ENCODE data around the gene MAGEE1. TPM values are rescaled to one million over a fixed set of nuclear protein-coding genes. Genes with fewer than 3 reads are reported as not detected.
A peak's percentile ranks its signal among the peaks of the same experiment; 100 is the strongest.

MAGEE1 gene
- total and polyA plus RNA-seq, 2 donors (not counting 1 experiment from before 2014, with no cell fraction given), result 3.2 to 7.0 TPM

GRCh38 chrX:76420237-76420636, 7.3 kb upstream of the MAGEE1 start:
- TF ChIP-seq EZH2 (IDR thresholded peaks at IDR 0.05; ENCODE audit: borderline replicate concordance, insufficient read depth, low read depth, low read length, poor library complexity, severe bottlenecking), result no peak
- TF ChIP-seq, protein P1, sequence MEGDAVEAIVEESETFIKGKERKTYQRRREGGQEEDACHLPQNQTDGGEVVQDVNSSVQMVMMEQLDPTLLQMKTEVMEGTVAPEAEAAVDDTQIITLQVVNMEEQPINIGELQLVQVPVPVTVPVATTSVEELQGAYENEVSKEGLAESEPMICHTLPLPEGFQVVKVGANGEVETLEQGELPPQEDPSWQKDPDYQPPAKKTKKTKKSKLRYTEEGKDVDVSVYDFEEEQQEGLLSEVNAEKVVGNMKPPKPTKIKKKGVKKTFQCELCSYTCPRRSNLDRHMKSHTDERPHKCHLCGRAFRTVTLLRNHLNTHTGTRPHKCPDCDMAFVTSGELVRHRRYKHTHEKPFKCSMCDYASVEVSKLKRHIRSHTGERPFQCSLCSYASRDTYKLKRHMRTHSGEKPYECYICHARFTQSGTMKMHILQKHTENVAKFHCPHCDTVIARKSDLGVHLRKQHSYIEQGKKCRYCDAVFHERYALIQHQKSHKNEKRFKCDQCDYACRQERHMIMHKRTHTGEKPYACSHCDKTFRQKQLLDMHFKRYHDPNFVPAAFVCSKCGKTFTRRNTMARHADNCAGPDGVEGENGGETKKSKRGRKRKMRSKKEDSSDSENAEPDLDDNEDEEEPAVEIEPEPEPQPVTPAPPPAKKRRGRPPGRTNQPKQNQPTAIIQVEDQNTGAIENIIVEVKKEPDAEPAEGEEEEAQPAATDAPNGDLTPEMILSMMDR (IDR thresholded peaks at IDR 0.05), result peak; percentile 27
- ATAC-seq (ENCODE audit: low read depth) (no peak), DNase-seq (peak; percentile 3)
- Mint-ChIP-seq H3K4me3 (no peak overlapping the region), H3K4me1 (peaks cover 10% of the 10 kb centered on the region), H3K27ac (no peak overlapping the region), H3K9me3 (ENCODE audit: insufficient read depth) (no peaks in the 10 kb centered on the region), H3K27me3 (peaks cover 7% of the 10 kb centered on the region)
- H3K4me2 ChIP-seq (replicated peaks; ENCODE audit: low read depth, low read length, poor library complexity, severe bottlenecking), result no peak overlapping the region
- no peaks in the 10 kb centered on the region for H3K36me3 ChIP-seq (replicated peaks in 1 of 2; ENCODE audit: control extremely low read depth in 1 of 2, control insufficient read depth in 1 of 2, extremely low read depth in 1 of 2, insufficient read depth in 2 of 2, low read length in 1 of 2)
- no peak overlapping the region for H3K9ac ChIP-seq (ENCODE audit: low read length)
- 100% methylated on average over 1 of the region's 1 CpG for WGBS (ENCODE audit: insufficient coverage)
- POLR2A ChIA-PET, result no interaction called here
- no peaks in the 10 kb centered on the region for H3K9me3 ChIP-seq (ENCODE audit: control extremely low read depth in 1 of 3, control insufficient read depth in 2 of 3, insufficient read depth in 1 of 3, low read length in 2 of 3)
- no peaks in the 10 kb centered on the region for H3K27me3 ChIP-seq (replicated peaks in 1 of 4; ENCODE audit: control extremely low read depth in 1 of 4, control insufficient read depth in 3 of 4, insufficient read depth in 4 of 4, low read length in 3 of 4)
- H3K4me3 ChIP-seq (ENCODE audit: control extremely low read depth in 1 of 5, extremely low read depth in 1 of 5, insufficient read depth in 1 of 5, low read depth in 2 of 5, low read length in 4 of 5), result no peak overlapping the region
- no peak overlapping the region for H2AFZ ChIP-seq (ENCODE audit: insufficient read depth, low read depth, low read length, poor library complexity, severe bottlenecking)
- CTCF ChIA-PET, result no interaction called here
- H3K79me2 ChIP-seq (ENCODE audit: control insufficient read depth, insufficient read depth, low read length), result no peaks in the 10 kb centered on the region
- no peaks in the 10 kb centered on the region for H3K4me1 ChIP-seq (ENCODE audit: control insufficient read depth in 2 of 2, insufficient read depth in 2 of 2, low read length in 2 of 2)
- no peaks in the 10 kb centered on the region for H4K20me1 ChIP-seq (ENCODE audit: control insufficient read depth, insufficient read depth, low read length, poor library complexity, severe bottlenecking)
- intact Hi-C loops (cut with micrococcal nuclease), result no loop called here
- H3K27ac ChIP-seq (ENCODE audit: low read length in 2 of 2), result no peak overlapping the region

GRCh38 chrX:76428243-76429130, 977 bp downstream of the MAGEE1 start:
- DNase-seq (peak; percentile 50), ATAC-seq (ENCODE audit: low read depth) (peak; percentile 61)
- no peaks in the 10 kb centered on the region for H3K9me3 Mint-ChIP-seq (ENCODE audit: insufficient read depth)
- Histone ChIP-seq H3K27ac (ENCODE audit: low read length in 2 of 2) (peak overlapping the region; percentile 49 to 60), H3K9me3 (ENCODE audit: control extremely low read depth in 1 of 3, control insufficient read depth in 2 of 3, insufficient read depth in 1 of 3, low read length in 2 of 3) (no peaks in the 10 kb centered on the region), H3K79me2 (ENCODE audit: control insufficient read depth, insufficient read depth, low read length) (peaks cover 7% of the 10 kb centered on the region), H3K4me2 (replicated peaks; ENCODE audit: low read depth, low read length, poor library complexity, severe bottlenecking) (peak overlapping the region; percentile 83), H3K27me3 (replicated peaks in 1 of 4; ENCODE audit: control extremely low read depth in 1 of 4, control insufficient read depth in 3 of 4, insufficient read depth in 4 of 4, low read length in 3 of 4) (no peaks in the 10 kb centered on the region), H3K4me1 (ENCODE audit: control insufficient read depth in 2 of 2, insufficient read depth in 2 of 2, low read length in 2 of 2) (peaks cover 6 to 17% of the 10 kb centered on the region in 2 donors), H4K20me1 (ENCODE audit: control insufficient read depth, insufficient read depth, low read length, poor library complexity, severe bottlenecking) (no peaks in the 10 kb centered on the region), H3K4me3 (ENCODE audit: control extremely low read depth in 1 of 5, extremely low read depth in 1 of 5, insufficient read depth in 1 of 5, low read depth in 2 of 5, low read length in 4 of 5) (peak overlapping the region in 4 of 5 experiments; percentile 65 to 74 (median 74)), H2AFZ (ENCODE audit: insufficient read depth, low read depth, low read length, poor library complexity, severe bottlenecking) (peak overlapping the region; percentile 90), H3K9ac (ENCODE audit: low read length) (peak overlapping the region; percentile 85), H3K36me3 (replicated peaks in 1 of 2; ENCODE audit: control extremely low read depth in 1 of 2, control insufficient read depth in 1 of 2, extremely low read depth in 1 of 2, insufficient read depth in 2 of 2, low read length in 1 of 2) (no peaks in the 10 kb centered on the region)
- ChIA-PET POLR2A (no interaction called here), CTCF (no interaction called here)
- WGBS (ENCODE audit: insufficient coverage), result 25% methylated on average over 41 of the region's 60 CpGs
- no peak for TF ChIP-seq EZH2 (IDR thresholded peaks at IDR 0.05; ENCODE audit: borderline replicate concordance, insufficient read depth, low read depth, low read length, poor library complexity, severe bottlenecking)
- TF ChIP-seq, protein P1 (IDR thresholded peaks at IDR 0.05), result no peak
- peaks cover 21% of the 10 kb centered on the region for H3K4me1 Mint-ChIP-seq
- H3K27ac Mint-ChIP-seq, result peak overlapping the region; percentile 90
- no peaks in the 10 kb centered on the region for H3K27me3 Mint-ChIP-seq
- H3K4me3 Mint-ChIP-seq, result peak overlapping the region; percentile 92
- intact Hi-C loops (cut with micrococcal nuclease), result loop anchor here (5.0 kb wide), 4 partner anchors 256 to 1816 kb away; partner anchors contain the start of genes COX7B, MAGT1, PBDC1 and RLIM
